Stomach (tissue), 4 donors: Measurements from ENCODE around the gene KRT15.

Experiments used
- POLR2A ChIP-seq, 4 donors: fragments of 450-650 bp; IDR thresholded peaks; one replicate each; pipeline ENCODE4 v1.6.1; 2016; ENCODE audit warnings: antibody characterized with exemption in 4 of 4, control low read depth in 2 of 4, mild to moderate bottlenecking in 1 of 4, moderate library complexity in 1 of 4
- TF ChIP-seq, protein P1 (sequence below), 7 experiments: fragments of 450-650 bp in 4 of 7; fragments of 200-600 bp in 3 of 7; sonication (generic) in 3 of 7; IDR thresholded peaks; one replicate each; pipeline ENCODE4 v1.5.1; 2016 to 2019; ENCODE audit warnings: antibody characterized with exemption in 7 of 7, control low read depth in 2 of 7, mild to moderate bottlenecking in 1 of 7

DNA sequence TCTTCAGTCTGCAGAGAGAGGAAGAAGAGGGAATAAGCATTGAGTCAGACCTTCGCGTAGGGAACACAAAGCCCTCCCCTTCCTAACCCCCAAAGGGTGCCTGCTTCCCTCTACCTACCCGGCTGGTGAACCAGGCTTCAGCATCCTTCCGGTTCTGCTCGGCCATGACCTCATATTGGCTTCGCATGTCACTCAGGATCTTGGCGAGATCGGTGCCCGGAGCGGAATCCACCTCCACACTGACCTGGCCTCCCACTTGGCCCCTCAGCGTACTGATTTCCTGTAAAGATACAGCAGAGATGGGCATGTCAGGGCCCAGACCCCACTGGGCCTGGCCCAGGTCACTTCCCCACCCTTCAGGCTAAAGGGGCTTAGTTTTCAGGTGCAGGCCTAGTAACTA, 5.6 kb upstream of the KRT15 start:
- TF ChIP-seq, protein P1, sequence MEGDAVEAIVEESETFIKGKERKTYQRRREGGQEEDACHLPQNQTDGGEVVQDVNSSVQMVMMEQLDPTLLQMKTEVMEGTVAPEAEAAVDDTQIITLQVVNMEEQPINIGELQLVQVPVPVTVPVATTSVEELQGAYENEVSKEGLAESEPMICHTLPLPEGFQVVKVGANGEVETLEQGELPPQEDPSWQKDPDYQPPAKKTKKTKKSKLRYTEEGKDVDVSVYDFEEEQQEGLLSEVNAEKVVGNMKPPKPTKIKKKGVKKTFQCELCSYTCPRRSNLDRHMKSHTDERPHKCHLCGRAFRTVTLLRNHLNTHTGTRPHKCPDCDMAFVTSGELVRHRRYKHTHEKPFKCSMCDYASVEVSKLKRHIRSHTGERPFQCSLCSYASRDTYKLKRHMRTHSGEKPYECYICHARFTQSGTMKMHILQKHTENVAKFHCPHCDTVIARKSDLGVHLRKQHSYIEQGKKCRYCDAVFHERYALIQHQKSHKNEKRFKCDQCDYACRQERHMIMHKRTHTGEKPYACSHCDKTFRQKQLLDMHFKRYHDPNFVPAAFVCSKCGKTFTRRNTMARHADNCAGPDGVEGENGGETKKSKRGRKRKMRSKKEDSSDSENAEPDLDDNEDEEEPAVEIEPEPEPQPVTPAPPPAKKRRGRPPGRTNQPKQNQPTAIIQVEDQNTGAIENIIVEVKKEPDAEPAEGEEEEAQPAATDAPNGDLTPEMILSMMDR (IDR thresholded peaks at IDR 0.05) = no peak
- no peak for TF ChIP-seq POLR2A (IDR thresholded peaks at IDR 0.05)
